ENCODE results near the gene GLA.

GRCh38 chrX:101408532-101408841 is 762 bp upstream of the GLA start:
- no peak for TF ChIP-seq GATA2 (IDR thresholded peaks at IDR 0.05; ENCODE audit: low read depth, low read length)
- TF ChIP-seq GATA3 (IDR thresholded peaks at IDR 0.05; ENCODE audit: low read depth, low read length): no peak

All from SH-SY5Y (cell line).